ENCODE measurements around the gene GPR4.
"Not testable (repeated sequence)": the region's sequence is repeated elsewhere in the genome, so short reads cannot be mapped to it uniquely, and the experiment has no call there.

The GPR4 gene

DNA sequence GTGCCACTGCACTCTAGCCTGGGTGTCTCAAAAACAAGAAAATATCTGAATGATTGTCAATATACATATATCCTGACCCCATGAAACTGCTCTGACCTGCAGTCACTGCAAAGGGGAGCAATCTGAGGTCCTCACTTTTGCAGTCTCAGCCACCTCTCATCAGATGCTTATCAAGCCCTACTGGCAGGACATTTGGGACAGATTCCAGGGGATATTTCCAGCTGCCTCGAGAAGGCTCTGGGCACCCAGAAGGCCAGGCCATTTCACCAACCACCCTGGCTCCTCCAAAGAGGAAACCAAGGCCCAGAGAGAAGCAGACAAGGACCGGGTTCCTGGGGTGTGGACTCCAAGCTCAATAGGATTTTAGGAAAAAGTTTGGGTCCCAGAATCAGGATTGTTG, 34.9 kb upstream of the GPR4 start:
- in situ Hi-C loops (cut with HindIII; ENCODE audit: low sequenced_read_pairs), result no loop called here
- TF ChIP-seq, protein P1, sequence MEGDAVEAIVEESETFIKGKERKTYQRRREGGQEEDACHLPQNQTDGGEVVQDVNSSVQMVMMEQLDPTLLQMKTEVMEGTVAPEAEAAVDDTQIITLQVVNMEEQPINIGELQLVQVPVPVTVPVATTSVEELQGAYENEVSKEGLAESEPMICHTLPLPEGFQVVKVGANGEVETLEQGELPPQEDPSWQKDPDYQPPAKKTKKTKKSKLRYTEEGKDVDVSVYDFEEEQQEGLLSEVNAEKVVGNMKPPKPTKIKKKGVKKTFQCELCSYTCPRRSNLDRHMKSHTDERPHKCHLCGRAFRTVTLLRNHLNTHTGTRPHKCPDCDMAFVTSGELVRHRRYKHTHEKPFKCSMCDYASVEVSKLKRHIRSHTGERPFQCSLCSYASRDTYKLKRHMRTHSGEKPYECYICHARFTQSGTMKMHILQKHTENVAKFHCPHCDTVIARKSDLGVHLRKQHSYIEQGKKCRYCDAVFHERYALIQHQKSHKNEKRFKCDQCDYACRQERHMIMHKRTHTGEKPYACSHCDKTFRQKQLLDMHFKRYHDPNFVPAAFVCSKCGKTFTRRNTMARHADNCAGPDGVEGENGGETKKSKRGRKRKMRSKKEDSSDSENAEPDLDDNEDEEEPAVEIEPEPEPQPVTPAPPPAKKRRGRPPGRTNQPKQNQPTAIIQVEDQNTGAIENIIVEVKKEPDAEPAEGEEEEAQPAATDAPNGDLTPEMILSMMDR (IDR thresholded peaks at IDR 0.05; ENCODE audit: low read depth, low read length), result no peak
- DNase-seq (ENCODE audit: low read depth, low spot score), result no peak
- no peak overlapping the region for H3K4me3 ChIP-seq (ENCODE audit: low read depth, low read length)

DNA sequence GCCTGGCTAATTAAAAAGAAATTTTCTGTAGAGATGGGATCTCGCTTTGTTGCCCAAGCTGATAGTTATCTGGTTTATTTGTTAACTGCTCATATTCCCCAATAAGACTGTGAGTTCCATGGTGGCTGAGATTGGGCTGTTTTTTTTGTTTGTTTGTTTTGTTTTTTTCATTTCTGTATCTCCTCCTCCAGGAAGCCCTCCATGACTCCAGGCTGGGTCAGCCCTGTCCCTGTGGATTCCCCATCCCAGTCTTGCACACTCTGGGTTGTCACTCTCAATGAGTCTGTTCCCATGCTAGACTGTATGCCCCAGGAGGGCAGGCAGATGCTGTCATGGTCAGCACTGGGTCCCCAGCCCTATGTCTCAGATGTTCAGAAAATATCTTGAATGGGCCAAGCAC, 34.3 kb upstream of the GPR4 start:
- TF ChIP-seq, protein P1 (IDR thresholded peaks at IDR 0.05; ENCODE audit: low read depth, low read length), result no peak
- in situ Hi-C loops (cut with HindIII; ENCODE audit: low sequenced_read_pairs), result no loop called here
- no peak overlapping the region for H3K4me3 ChIP-seq (ENCODE audit: low read depth, low read length)
- no peak for DNase-seq (ENCODE audit: low read depth, low spot score)

DNA sequence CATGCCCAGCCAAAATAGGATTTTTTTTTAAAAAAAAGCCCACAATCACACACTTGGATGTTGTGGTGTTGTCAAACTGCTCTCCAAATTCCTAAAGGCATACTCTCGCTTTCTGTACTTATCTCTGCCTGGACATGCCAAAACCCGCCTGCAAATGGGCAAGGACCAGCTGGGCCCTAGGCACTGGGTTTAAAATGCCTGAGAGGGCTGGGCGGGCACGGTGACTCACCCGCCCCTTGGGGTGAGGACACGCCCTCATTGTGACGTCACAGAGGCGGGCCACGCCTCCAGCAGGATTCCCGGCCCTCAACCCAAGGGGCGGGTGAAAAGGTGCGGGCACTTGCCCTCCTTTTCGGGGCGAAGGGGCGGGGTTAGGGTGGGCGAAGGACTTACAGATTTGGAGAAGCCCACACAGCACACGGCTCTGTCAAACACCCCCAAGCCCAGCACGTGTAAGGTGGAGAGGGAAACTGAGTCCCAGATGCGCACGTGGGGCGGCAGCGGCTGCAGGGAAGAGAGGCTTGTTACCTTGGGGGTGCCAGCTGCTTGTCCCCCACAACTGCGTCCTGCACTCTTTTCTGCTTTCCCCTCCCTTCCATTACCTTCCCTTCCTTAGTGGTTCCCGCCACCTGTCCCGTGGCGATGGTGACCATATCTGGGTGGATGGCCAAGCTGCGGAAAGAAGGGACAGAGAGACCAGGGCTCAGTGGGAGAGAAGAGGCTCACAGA, 30.6 kb upstream of the GPR4 start:
- H3K4me3 ChIP-seq (ENCODE audit: low read depth, low read length), result no peak overlapping the region
- in situ Hi-C loops (cut with HindIII; ENCODE audit: low sequenced_read_pairs), result no loop called here
- TF ChIP-seq, protein P1 (IDR thresholded peaks at IDR 0.05; ENCODE audit: low read depth, low read length), result no peak
- peak; percentile 89 for DNase-seq (ENCODE audit: low read depth, low spot score)

DNA sequence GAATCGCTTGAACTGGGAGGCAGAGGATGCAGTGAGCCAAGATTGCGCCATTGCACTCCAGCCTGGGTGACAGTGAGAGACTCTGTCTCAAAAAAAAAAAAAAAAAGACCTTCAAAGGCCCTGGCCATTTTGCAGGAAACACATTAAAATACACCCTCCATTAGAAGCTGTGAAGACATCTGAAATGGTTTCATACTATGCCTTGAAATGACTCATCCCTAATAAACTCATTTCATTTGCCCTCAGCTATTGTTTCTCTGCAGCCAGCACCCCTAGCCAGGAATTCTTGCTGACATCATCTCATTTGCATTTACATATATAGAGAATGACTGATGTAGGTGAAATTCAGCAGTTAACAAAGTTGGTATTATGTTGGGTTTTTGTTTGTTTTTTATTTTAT, 28.5 kb upstream of the GPR4 start:
- TF ChIP-seq, protein P1 (IDR thresholded peaks at IDR 0.05; ENCODE audit: low read depth, low read length), result no peak
- DNase-seq (ENCODE audit: low read depth, low spot score), result peak; percentile 92
- in situ Hi-C loops (cut with HindIII; ENCODE audit: low sequenced_read_pairs), result no loop called here
- no peak overlapping the region for H3K4me3 ChIP-seq (ENCODE audit: low read depth, low read length)

DNA sequence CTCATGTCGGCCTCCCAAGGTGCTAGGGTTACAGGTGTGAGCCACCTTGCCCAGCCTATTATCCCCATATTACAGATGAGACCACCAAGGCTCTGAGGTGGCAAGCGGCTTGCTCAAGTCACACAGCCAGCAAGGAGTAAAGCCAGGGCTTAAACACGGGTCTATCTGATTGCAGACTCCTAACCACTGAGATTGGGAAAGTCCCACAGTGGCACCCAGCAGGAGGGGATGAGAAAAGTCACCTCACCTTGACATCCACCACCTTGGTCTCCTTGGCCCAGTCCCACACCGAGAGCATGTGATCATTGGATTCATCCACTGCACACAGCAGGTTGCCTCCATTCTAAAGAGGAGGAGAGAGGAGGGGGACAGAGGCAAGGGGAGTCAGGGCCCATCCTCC, 27.7 kb upstream of the GPR4 start:
- no peak for DNase-seq (ENCODE audit: low read depth, low spot score)
- in situ Hi-C loops (cut with HindIII; ENCODE audit: low sequenced_read_pairs), result no loop called here
- no peak overlapping the region for H3K4me3 ChIP-seq (ENCODE audit: low read depth, low read length)
- TF ChIP-seq, protein P1 (IDR thresholded peaks at IDR 0.05; ENCODE audit: low read depth, low read length), result no peak

DNA sequence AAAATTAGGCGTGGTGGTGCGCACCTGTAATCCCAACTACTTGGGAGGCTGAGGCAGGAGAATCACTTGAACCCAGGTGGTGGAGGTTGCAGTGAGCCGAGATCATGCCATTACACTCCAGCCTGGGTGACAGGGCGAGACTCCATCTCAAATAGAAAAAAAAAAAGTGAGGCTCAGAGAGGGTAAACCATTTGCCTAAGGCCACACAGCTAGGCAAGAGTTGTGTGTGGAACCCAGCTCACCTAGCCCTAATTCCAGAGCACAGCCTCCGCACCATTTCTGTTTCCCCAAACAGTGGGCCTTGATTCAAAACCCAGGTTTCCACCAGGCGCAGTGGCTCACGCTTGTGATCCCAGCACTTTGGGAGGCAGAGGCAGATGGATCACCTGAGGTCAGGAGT, 26.2 kb upstream of the GPR4 start:
- DNase-seq (ENCODE audit: low read depth, low spot score); in situ Hi-C loops (cut with HindIII; ENCODE audit: low sequenced_read_pairs); H3K4me3 ChIP-seq (ENCODE audit: low read depth, low read length): not testable (repeated sequence)

DNA sequence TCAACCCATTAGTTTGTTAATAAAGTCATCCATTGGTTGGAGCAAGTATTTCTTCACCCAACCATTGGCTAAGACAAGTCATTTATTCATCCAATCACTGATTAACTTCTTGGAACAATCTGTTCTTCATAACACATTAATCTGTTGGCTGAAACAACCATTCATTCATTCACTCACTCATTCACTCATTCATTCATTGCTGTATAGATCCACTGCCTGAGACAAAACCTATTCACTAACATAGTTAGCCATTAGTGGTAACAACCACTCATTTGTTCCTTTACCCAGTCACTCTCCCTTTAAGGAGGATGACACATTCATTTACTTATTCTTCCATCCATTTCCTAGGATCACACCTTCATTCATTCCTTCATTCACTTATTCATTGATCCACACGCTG, 22.0 kb upstream of the GPR4 start:
- no peak for DNase-seq (ENCODE audit: low read depth, low spot score)
- TF ChIP-seq, protein P1 (IDR thresholded peaks at IDR 0.05; ENCODE audit: low read depth, low read length), result no peak
- in situ Hi-C loops (cut with HindIII; ENCODE audit: low sequenced_read_pairs), result no loop called here
- no peak overlapping the region for H3K4me3 ChIP-seq (ENCODE audit: low read depth, low read length)
